DND-41 (cell line): ENCODE data around the gene HIGD1C.

Experiments
- ATAC-seq: fragments of 200-7000 bp; cut with Tn5 transposase; 3 replicates; pipeline ENCODE4 v1.9.1; 2021; ENCODE audit warnings: low read depth; ENCODE audit not compliant: insufficient read depth
- DNase-seq: peaks from one replicate; pipeline ENCODE4 v3.0.0-alpha.2; 2020
- H2AFZ ChIP-seq: 2 replicates; pipeline ENCODE4 v1.6.0; 2012; ENCODE audit warnings: low read depth, low read length
- H3K27ac ChIP-seq: 2 replicates; pipeline ENCODE4 v1.5.1; 2012; ENCODE audit warnings: low read length, inconsistent platforms
- H3K27me3 ChIP-seq: fragments of 200-600 bp; sonication (generic); 2 replicates; pipeline ENCODE4 v1.6.0; 2012; ENCODE audit warnings: low read length, mild to moderate bottlenecking, inconsistent platforms; ENCODE audit not compliant: insufficient read depth, poor library complexity
- H3K36me3 ChIP-seq: 2 replicates; pipeline ENCODE4 v1.5.1; 2012; ENCODE audit warnings: low read length, inconsistent platforms; ENCODE audit not compliant: insufficient read depth
- H3K4me1 ChIP-seq: 2 replicates; pipeline ENCODE4 v1.5.1; 2012; ENCODE audit warnings: mild to moderate bottlenecking, low read length; ENCODE audit not compliant: insufficient read depth
- H3K4me2 ChIP-seq: 2 replicates; pipeline ENCODE4 v1.6.0; 2012; ENCODE audit warnings: mild to moderate bottlenecking, moderate library complexity, low read length, inconsistent platforms; ENCODE audit not compliant: insufficient read depth
- H3K4me3 ChIP-seq, 2 experiments: fragments of 200-600 bp in 1 of 2; shearing (Covaris generic) in 1 of 2; 2 replicates each; pipeline ENCODE4 v1.5.1; 2012 to 2016; ENCODE audit warnings: inconsistent platforms in 2 of 2, low read length in 2 of 2, mild to moderate bottlenecking in 2 of 2, low read depth in 1 of 2, moderate library complexity in 1 of 2
- H3K79me2 ChIP-seq: 2 replicates; pipeline ENCODE4 v1.6.0; 2012; ENCODE audit warnings: low read length, inconsistent platforms; ENCODE audit not compliant: insufficient read depth
- H3K9ac ChIP-seq: 2 replicates; pipeline ENCODE4 v1.6.0; 2012; ENCODE audit warnings: low read depth, mild to moderate bottlenecking, inconsistent platforms, low read length, moderate library complexity
- H3K9me3 ChIP-seq: 2 replicates; pipeline ENCODE4 v1.5.1; 2012; ENCODE audit warnings: low read length, moderate library complexity, mild to moderate bottlenecking, inconsistent platforms; ENCODE audit not compliant: insufficient read depth, severe bottlenecking
- H4K20me1 ChIP-seq: 2 replicates; pipeline ENCODE4 v1.6.0; 2012; ENCODE audit warnings: low read length; ENCODE audit not compliant: insufficient read depth
- CTCF ChIP-seq: IDR thresholded peaks from 2 replicates; pipeline ENCODE4 v1.5.1; 2012; ENCODE audit warnings: borderline replicate concordance, low read length, moderate library complexity, mild to moderate bottlenecking; ENCODE audit not compliant: poor library complexity, severe bottlenecking; ENCODE audit errors: extremely low read depth
- EZH2 ChIP-seq: IDR thresholded peaks from 3 replicates; pipeline ENCODE4 v1.6.1; 2012; ENCODE audit warnings: borderline replicate concordance, low read depth, mild to moderate bottlenecking, moderate library complexity, low read length, inconsistent platforms; ENCODE audit not compliant: severe bottlenecking

The HIGD1C gene

GRCh38 chr12:50988051-50988450, 35.7 kb downstream of the HIGD1C start:
- Histone ChIP-seq H3K27me3 (no peaks in the 10 kb centered on the region), H3K9me3 (no peaks in the 10 kb centered on the region), H3K79me2 (no peaks in the 10 kb centered on the region), H4K20me1 (no peaks in the 10 kb centered on the region), H3K27ac (no peak overlapping the region), H3K4me2 (no peak overlapping the region), H3K36me3 (peaks cover 68% of the 10 kb centered on the region), H3K9ac (no peak overlapping the region), H3K4me1 (no peaks in the 10 kb centered on the region), H3K4me3 (no peak overlapping the region), H2AFZ (no peak overlapping the region)
- DNase-seq (no peak), ATAC-seq (no peak)
- TF ChIP-seq EZH2 (no peak), CTCF (no peak)

DNA sequence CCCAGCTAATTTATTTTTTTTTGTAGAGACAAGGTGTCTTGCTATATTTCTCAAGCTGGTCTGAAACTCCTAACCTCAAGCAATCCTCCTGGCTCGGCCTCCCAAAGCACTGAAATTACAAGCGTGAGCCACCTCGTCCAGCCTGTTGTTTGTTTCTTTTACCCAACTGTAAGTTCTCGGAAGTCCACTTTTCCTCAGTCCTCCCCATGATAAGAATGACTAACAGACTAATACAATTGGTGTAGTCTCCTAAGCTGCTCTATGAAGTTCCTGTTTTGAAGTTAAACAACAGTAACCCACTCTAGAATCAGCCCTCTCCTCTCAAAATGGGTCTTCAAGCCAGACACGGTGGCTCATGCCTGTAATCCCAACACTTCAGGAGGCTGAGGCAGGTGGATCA, 36.5 kb downstream of the HIGD1C start:
- no peak for ATAC-seq
- no peak overlapping the region for H3K4me2 ChIP-seq
- TF ChIP-seq CTCF (no peak), EZH2 (no peak)
- no peak overlapping the region for H3K9ac ChIP-seq
- H3K4me3 ChIP-seq, result no peak overlapping the region
- H2AFZ ChIP-seq, result no peak overlapping the region
- DNase-seq, result no peak
- H3K79me2 ChIP-seq, result no peaks in the 10 kb centered on the region
- H3K27me3 ChIP-seq, result no peaks in the 10 kb centered on the region
- H3K27ac ChIP-seq, result no peak overlapping the region
- H3K4me1 ChIP-seq, result no peaks in the 10 kb centered on the region
- no peaks in the 10 kb centered on the region for H3K9me3 ChIP-seq
- peaks cover 68% of the 10 kb centered on the region for H3K36me3 ChIP-seq
- H4K20me1 ChIP-seq, result no peaks in the 10 kb centered on the region

- Histone ChIP-seq H3K36me3 (peaks cover 79% of the 10 kb centered on the region), H2AFZ (no peak overlapping the region)
- no peak for ATAC-seq
These were observed 37.9 kb downstream of the HIGD1C start for GRCh38 chr12:50990147-50990727.

More at GRCh38 chr12:50990147-50990727, 37.9 kb downstream of the HIGD1C start:
- Histone ChIP-seq H3K4me1 (no peaks in the 10 kb centered on the region), H3K4me3 (no peak overlapping the region), H3K27me3 (no peaks in the 10 kb centered on the region), H3K27ac (no peak overlapping the region), H3K9me3 (no peaks in the 10 kb centered on the region), H3K4me2 (no peak overlapping the region), H3K79me2 (no peaks in the 10 kb centered on the region), H4K20me1 (no peaks in the 10 kb centered on the region), H3K9ac (no peak overlapping the region)
- no peak for DNase-seq
- TF ChIP-seq CTCF, result no peak
- TF ChIP-seq EZH2, result no peak
